AG08396 (cell line): ENCODE measurements around the gene UQCC5.
A peak's percentile ranks its signal among the peaks of the same experiment; 100 is the strongest.
"Not testable (repeated sequence)": the region's sequence is repeated elsewhere in the genome, so short reads cannot be mapped to it uniquely, and the experiment has no call there.

Source experiments
- DNase-seq: peaks from one replicate; pipeline ENCODE4 v3.0.0; 2012; ENCODE audit warnings: low spot score, mixed read lengths

The UQCC5 gene

DNA sequence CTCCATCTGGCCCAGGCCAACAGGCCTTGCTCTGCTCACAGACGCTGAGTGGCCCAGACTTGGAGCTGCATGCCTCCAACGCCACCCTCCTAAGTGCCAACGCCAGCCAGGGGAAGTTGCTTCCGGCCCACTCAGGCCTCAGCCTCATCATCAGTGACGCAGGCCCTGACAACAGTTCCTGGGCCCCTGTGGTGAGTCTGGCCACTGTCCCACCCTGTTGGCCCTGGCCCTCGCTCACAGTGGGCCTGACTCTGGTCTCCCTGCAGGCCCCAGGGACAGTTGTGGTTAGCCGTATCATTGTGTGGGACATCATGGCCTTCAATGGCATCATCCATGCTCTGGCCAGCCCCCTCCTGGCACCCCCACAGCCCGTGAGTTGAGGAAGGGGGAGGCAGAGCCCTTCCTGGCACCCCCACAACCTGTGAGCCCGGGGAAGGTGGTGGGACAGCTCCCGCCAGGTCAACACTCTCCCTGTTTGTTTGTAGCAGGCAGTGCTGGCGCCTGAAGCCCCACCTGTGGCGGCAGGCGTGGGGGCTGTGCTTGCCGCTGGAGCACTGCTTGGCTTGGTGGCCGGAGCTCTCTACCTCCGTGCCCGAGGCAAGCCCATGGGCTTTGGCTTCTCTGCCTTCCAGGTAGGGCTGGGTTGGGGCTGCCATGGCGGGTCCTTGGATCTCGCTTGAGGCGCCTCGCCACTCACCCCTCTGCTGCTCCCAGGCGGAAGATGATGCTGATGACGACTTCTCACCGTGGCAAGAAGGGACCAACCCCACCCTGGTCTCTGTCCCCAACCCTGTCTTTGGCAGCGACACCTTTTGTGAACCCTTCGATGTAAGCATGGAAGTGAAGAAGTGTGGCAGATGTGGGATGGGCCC, 12.8 kb upstream of the UQCC5 start:
- no peak for DNase-seq

DNA sequence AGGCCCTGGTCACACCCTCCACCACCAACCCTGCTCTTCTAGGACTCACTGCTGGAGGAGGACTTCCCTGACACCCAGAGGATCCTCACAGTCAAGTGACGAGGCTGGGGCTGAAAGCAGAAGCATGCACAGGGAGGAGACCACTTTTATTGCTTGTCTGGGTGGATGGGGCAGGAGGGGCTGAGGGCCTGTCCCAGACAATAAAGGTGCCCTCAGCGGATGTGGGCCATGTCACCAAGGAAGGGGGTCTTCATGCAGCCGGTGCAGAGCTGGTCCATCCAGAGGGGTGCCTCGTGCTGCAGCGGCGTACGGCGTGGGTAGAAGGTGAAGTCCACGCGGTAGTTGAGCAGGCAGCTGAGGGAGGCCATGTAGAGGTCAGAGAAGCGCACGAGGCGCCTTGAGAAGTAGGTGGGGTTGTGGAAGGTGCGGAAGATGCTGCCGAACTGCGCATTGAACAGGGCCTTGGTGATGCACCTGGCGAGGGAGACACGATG, 12.1 kb upstream of the UQCC5 start:
- no peak for DNase-seq

GRCh38 chr3:52524752-52525679, 11.4 kb upstream of the UQCC5 start:
- DNase-seq: no peak

DNA sequence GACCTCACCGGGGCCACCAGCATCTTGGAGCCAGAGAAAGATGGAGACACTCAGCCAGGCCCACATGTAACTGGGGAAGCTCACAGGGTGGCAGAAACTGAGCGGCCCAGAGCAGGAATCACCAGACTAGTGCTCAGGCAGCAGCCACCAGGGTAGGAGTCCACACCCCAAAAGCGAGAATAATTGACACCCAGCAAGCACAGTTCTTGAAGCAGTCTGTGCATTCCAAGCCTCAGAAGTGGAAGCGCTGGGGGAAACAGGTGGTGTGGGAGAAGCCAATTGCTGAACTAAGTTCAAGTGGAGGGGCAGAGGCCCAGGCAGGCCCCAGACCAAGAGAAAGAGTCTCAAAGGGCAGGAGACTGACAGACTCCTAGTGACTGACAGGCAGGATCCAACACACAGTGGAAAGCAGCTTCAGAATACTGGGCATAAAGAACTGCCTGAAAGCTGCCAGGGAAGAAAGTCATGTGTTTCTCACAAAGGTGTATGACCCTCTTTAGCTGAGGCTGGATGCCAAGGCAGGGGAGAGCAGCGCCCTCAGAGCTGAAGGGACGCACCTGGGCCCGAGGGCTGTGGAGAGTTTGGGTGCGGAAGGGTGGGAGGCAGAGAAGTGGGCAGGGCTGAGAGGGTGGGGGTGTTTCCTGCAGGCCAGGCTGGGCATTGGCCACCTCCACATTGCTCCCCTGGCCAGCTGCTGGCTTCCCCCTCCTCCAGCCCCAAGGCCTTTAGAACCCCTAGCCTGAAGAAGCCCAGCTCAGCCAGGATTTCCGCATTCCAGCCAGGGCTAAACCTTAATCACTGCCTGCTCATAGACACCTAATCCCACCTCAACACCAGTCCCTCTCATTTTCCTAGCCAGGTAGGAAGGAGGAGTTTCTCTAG, 10.5 kb upstream of the UQCC5 start:
- no peak for DNase-seq

GRCh38 chr3:52526671-52527038, 9.8 kb upstream of the UQCC5 start:
- DNase-seq: not testable (repeated sequence)

- DNase-seq: no peak
Measured at GRCh38 chr3:52527039-52527731, 9.2 kb upstream of the UQCC5 start.

DNA sequence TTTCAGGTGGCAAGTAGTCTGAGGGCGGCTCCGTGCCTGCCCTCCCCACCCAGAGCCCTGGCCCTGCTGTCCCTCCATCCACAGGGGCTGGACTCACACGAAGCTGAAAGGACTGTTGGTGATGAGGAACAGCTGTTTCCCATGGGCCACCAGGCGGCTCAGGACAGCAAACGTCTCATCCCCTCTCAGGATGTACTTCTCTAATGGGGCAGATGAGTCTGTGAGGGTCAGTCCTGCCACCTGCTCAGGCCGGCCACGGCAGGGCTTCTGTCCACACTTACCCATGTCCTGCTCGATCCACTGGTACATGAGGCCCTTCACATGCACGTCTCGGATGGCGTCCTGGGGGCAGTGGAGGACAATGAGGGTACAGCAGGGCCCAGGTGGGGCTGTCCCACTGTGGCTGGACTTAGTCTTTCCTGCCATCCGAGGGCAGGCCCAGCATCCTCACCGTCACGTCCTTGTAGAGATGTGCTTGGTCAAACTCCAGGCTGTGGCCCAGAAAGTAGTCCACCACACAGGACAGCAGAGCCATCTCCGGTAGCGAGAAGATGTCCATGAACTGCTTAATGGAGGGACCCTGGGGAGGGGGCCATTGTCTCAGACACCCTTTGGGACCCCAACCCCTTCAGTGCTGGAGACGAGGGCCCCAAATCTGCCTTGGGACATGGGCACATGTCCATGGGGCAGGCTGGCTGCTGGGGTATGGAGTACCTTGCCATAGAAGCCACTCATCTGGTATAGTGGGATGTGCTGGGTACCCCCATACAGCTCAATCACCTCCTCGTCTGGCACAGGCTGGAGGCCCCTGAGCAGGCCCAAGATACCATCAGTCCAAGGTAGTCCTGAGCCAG, 8.4 kb upstream of the UQCC5 start:
- no peak for DNase-seq

GRCh38 chr3:52528586-52529375, 7.6 kb upstream of the UQCC5 start:
- no peak for DNase-seq

DNA sequence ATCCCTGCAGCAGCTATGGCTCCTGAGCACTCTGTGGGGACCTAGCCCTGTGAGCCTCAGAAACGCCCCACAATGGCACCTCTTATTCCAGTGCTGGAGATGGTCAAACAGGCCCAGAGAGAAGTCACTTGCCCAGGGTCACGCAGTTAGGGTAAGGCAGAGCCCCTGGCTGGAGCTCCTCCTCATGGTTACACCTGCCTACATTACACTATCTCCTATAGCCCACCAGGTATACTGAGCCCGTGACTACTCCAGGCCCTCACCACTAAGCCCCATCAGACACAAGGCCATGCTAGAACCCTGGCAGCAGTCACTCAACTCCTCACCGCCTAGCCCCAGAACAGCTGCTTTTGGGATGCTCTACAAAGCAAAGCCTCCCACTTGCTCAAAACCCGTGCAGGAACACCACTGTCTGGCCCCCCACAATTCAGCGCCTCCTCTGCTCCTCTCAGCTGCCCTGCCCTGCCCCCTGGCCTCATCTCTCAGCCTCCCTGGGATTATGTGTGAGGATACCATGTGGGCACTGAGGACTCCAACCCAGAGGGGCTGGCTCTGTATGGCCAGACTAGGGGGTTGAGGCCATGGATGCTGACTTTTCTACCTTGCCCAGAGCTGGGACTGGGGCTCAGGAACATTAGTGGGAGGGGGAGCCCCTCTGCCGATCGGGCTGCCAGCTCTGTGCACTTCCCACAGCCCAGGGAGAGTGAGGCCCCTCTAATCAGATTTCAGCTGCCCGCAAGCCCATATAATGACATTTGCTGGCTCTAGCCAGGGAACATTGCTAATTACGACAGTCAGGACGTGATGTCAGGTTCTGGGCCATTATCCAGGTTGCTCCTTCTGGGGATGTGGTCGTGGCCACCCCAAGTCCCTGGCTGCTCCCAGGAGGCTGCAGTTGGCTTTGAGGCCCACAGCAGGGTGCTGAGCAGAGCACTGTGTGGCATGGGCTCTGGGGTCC, 6.8 kb upstream of the UQCC5 start:
- DNase-seq: no peak

- peak; percentile 7 for DNase-seq
Measured at GRCh38 chr3:52530918-52531826, 5.2 kb upstream of the UQCC5 start.

DNA sequence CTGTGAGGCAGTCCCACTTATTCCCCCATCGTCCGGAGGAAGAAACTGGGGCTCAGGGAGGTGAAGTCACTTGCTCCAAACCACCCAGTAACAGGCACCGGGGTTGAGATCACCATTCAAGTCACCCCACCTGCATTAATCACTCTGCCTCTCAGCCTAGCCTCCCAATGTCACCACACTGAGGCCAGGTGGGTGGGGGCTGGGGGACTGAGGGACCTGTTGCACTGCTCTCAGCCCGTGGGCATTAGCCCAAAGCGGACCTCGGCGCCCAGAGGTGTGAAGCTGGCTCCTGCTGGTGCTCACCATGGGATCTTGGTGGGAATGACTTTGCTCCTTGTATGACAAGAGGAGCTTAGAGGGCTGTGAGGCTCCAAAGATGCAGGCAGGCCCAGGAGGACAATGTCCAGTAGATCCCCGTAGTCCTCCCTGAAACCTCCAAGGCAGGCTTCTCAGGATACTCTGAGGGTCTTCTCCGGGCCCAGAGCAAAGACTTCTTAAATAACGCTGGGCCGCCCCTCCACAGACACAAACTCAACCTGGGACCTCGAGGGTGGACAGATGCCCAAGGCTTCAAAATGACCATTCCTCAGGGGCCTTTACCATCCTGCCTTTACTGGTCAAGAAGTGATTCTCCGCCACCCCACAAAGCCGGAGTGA, 4.4 kb upstream of the UQCC5 start:
- peak; percentile 10 for DNase-seq

- peak; percentile 29 for DNase-seq
Measured at GRCh38 chr3:52532517-52532837, 3.9 kb upstream of the UQCC5 start.

- peak; percentile 68 for DNase-seq
Measured at GRCh38 chr3:52532838-52533622, 3.4 kb upstream of the UQCC5 start.

DNA sequence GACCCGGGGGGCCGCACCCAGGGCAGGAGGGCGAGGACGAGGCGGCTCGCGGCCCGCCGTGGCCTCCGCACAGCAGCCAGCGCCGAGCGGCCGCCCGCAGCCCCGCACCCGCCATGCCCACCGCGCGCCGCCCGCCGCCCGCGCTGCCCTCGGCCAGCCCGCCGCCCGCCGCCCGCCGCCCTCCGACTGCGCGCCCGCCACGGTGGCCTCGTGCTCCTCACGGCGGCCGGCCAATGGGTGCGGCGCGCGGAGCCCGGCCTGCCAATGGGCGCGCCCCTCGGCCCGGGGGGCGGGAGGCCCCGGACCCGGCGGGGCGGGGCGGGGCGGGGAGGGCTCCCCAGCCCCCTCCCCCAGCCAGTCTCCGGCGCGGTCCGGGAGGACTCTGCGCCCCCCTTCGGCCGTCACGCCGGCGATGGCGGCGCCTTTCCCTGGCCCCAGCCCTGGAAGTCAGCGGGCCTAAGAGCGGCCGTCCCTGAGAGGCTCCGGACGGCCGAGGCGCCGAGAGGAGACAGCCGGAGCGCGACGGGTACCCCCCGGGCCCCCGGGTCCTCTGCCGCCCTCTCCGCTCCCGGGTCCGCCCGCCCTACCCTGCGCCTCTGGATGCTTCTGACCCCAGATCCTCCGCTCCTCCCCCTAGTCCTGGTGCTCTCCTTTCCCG, 2.7 kb upstream of the UQCC5 start, which contains the start of gene NT5DC2:
Gene NT5DC2 (minus strand): TSS at position 235 of the 658 bp plus-strand sequence. CDS start 120 bp downstream, at position 115.
- DNase-seq: peak; percentile 96
